Measurements from ENCODE around the gene STARD10. TPM values are rescaled to one million over a fixed set of nuclear protein-coding genes. Genes with fewer than 3 reads are reported as not detected.
A peak's percentile ranks its signal among the peaks of the same experiment; 100 is the strongest.

STARD10 gene
- total and polyA plus RNA-seq, 7 donors, result 29.9 to 900 (median 60.1) TPM

- Histone ChIP-seq H3K4me1 (peaks cover 0 to 16% (median 15%) of the 10 kb centered on the region in 4 donors), H3K27ac (no peak overlapping the region)
- TF ChIP-seq, protein P1, sequence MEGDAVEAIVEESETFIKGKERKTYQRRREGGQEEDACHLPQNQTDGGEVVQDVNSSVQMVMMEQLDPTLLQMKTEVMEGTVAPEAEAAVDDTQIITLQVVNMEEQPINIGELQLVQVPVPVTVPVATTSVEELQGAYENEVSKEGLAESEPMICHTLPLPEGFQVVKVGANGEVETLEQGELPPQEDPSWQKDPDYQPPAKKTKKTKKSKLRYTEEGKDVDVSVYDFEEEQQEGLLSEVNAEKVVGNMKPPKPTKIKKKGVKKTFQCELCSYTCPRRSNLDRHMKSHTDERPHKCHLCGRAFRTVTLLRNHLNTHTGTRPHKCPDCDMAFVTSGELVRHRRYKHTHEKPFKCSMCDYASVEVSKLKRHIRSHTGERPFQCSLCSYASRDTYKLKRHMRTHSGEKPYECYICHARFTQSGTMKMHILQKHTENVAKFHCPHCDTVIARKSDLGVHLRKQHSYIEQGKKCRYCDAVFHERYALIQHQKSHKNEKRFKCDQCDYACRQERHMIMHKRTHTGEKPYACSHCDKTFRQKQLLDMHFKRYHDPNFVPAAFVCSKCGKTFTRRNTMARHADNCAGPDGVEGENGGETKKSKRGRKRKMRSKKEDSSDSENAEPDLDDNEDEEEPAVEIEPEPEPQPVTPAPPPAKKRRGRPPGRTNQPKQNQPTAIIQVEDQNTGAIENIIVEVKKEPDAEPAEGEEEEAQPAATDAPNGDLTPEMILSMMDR (IDR thresholded peaks at IDR 0.05), result no peak
- TF ChIP-seq EP300 (IDR thresholded peaks at IDR 0.05) (no peak), POLR2AphosphoS5 (IDR thresholded peaks at IDR 0.05) (no peak), POLR2A (IDR thresholded peaks at IDR 0.05) (no peak)
Observed at GRCh38 chr11:72767203-72768062, 26.4 kb downstream of the STARD10 start.

GRCh38 chr11:72766152-72766902 lies 27.5 kb downstream of the STARD10 start:
- DNase-seq, result no peak
- Histone ChIP-seq H3K36me3 (no peaks in the 10 kb centered on the region), H3K4me3 (no peak overlapping the region), H3K27me3 (no peaks in the 10 kb centered on the region), H3K9me3 (no peaks in the 10 kb centered on the region), H3K4me1 (peaks cover 0 to 5% (median 4%) of the 10 kb centered on the region in 4 donors), H3K27ac (no peak overlapping the region)
- 51 to 81% methylated on average over 12 of the region's 12 CpGs for WGBS, 2 donors
- intact Hi-C loops (cut with DNase I), result no loop called here
- TF ChIP-seq, protein P1 (IDR thresholded peaks at IDR 0.05), result no peak
- TF ChIP-seq POLR2A (IDR thresholded peaks at IDR 0.05), result no peak
- no peak for TF ChIP-seq EP300 (IDR thresholded peaks at IDR 0.05)
- no peak for TF ChIP-seq POLR2AphosphoS5 (IDR thresholded peaks at IDR 0.05)

More at GRCh38 chr11:72767203-72768062, 26.4 kb downstream of the STARD10 start:
- Histone ChIP-seq H3K36me3 (no peaks in the 10 kb centered on the region), H3K4me3 (no peak overlapping the region), H3K9me3 (no peaks in the 10 kb centered on the region), H3K27me3 (no peaks in the 10 kb centered on the region)
- WGBS, 2 donors, result 69 to 92% methylated on average over 4 of the region's 4 CpGs
- intact Hi-C loops (cut with DNase I), result no loop called here
- DNase-seq, result no peak

DNA sequence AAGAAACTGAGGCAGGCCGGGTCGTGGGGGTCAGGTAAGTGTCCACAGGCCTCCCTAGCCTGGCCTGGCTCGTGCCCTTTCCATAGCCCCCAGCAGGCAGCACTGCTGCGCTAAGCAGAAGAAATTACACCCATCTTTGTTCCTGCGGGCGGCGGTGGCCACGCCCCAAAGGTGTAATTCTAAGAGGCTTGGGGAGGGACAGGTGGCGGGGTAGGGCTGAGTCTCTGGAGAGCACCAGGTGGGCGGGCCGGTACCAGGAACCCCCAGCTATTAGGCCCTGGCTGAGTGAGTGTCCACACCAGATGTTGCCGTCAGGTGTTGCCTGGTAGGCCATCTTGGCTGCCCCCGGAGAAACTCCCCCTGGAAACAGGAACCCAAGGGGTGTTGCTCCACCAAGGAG lies 29.3 kb downstream of the STARD10 start:
- WGBS, 2 donors, result 16 to 73% methylated on average over 13 of the region's 13 CpGs

DNA sequence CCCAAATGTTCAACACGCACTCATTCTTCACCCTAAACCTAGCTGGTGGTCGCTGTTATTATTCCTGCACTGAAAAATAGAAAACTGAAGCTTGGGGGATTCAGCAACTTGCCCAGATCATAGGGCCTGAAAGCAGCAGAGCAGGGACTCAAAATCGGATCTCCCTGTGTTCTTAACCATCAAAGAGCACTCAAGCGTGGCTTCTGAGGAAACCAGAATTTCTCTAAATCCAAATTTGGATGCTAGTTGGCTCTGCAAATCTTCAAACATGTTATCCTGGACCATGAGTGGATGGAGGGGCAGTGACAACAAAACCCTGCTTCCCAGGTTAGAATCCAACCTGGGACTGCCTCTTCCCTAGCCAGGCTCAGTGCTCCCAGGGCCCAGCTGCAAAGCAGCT lies 30.0 kb downstream of the STARD10 start:
- H3K9me3 ChIP-seq, result no peaks in the 10 kb centered on the region
- no peak for DNase-seq
- no peak overlapping the region for H3K4me3 ChIP-seq
- TF ChIP-seq, protein P1 (IDR thresholded peaks at IDR 0.05), result no peak
- TF ChIP-seq POLR2A (IDR thresholded peaks at IDR 0.05) (no peak), POLR2AphosphoS5 (IDR thresholded peaks at IDR 0.05) (no peak), EP300 (IDR thresholded peaks at IDR 0.05) (no peak)
- intact Hi-C loops (cut with DNase I), result no loop called here
- H3K27me3 ChIP-seq, result no peaks in the 10 kb centered on the region
- H3K27ac ChIP-seq, result no peak overlapping the region
- H3K4me1 ChIP-seq, result no peaks in the 10 kb centered on the region
- WGBS, 2 donors, result 80 to 84% methylated on average over 4 of the region's 4 CpGs
- no peaks in the 10 kb centered on the region for H3K36me3 ChIP-seq

More for the DNA sequence above, 29.3 kb downstream of the STARD10 start:
- H3K4me3 ChIP-seq, result no peak overlapping the region
- no peaks in the 10 kb centered on the region for H3K27me3 ChIP-seq
- H3K4me1 ChIP-seq, result no peaks in the 10 kb centered on the region
- DNase-seq, result no peak
- H3K9me3 ChIP-seq, result no peaks in the 10 kb centered on the region
- H3K27ac ChIP-seq, result no peak overlapping the region
- H3K36me3 ChIP-seq, result no peaks in the 10 kb centered on the region
- TF ChIP-seq, protein P1 (IDR thresholded peaks at IDR 0.05), result peak in 1 of 4 experiments; percentile 16
- TF ChIP-seq POLR2A (IDR thresholded peaks at IDR 0.05), result no peak
- intact Hi-C loops (cut with DNase I), result no loop called here
